Stimulated activated CD4-positive, alpha-beta T cell treated with anti-CD3 and anti-CD28 coated beads, TNF-alpha, amount 100 ng/mL, for 24 hours (primary cell): ENCODE data around the gene MTX3.

ENCODE experiments used
- DNase-seq, 3 experiments: peaks; one replicate each; pipeline ENCODE4 v3.0.0-alpha.2; 2020; ENCODE audit warnings: low read depth in 3 of 3

The MTX3 gene

DNA sequence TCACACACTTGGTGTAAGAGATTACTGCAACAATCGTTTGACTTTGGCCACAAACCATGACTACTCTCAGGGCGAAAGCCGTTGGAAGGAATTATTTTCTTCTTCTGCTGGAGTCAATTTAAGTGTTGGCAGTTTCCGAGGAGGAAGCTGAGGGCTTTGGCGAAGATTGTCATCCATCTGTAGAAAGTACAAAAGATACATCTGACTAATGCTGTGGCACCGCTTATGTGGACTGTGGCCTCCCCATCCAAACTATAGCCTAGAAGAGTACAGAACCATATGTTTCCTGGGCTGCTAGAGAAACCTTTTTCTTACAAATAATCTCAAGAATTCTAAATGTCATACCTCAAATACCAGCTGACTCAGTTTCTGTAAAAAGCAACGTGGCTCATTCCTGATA is 7.4 kb downstream of the MTX3 start:
- no peak for DNase-seq

DNA sequence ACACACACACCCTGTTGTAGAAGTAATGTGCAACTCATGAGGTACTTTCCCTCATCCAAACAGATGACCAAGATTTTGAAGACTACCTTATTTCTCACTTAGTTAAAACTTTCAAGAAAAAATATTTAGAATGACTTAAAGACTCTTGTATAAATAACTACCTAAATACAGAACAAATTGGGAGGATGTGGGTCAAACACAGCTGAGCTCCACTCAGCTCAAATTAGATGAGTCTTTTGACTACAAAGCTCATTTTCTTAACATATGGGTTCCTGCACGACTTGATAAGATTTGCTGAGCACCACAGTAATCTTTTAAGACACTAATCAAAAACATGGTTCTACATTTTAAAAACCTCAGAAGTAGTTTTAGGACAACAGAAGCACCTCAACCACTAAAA is 8.9 kb downstream of the MTX3 start:
- no peak for DNase-seq

- no peak for DNase-seq
Observed at GRCh38 chr5:79976759-79977515, 14.1 kb downstream of the MTX3 start.

DNA sequence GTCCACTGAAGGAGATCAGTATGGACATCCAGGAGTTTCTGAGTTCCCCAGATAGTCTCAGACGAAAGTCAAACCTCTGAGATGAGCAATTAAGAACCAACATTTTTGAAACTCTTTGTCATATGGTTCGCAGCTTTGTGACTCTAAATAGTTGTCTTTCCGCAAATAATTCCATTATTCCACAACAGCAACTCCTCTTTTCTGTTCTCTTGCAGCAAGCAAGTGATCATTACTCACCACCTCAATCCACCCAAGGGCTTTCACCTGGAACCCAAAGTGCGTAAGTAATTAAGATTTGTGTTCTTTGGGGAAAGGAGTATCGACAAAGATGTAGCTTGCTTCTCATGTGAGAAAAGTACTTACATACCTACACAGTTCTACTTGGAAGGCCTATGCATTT is 15.6 kb downstream of the MTX3 start:
- no peak for DNase-seq

DNA sequence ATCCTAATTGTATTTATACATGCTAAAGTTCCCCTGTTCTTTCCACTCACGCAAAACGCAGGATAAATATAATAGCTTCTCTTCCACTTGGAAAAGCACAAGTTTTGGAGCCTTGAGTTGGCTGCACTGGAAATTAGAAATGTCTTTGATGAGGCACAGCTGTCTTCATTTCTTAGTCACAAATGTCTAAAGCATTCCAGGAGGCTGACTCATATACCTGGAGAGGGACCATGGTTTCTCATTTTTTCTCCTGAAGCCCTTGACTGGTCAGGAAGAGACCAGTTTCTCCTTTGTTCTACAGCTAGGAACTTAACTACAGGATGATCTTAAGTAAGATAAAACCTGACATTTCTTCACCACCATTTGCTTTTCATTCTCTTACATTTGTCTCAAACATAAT is 16.2 kb downstream of the MTX3 start:
- DNase-seq, result no peak

- no peak for DNase-seq
Observed at GRCh38 chr5:79973996-79974395, 17.1 kb downstream of the MTX3 start.

DNA sequence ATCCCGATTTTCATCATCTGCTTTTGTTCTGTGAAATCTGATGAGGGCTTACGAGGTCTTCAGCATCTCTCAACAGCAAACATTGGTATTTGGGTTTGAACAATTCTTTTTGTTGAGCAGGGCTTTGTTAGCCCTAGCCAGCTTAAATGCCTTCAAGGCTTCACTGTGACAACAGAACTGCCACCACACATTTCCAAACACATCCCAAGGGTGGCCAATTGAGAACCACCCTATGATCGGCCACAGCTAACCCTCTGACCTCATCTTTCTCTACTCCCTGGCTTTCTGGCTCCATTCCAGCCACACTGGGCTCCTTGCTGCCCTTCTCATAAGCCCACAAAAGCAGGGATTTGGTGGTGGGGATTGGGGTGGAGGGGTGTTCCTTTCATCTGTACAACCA is 17.6 kb downstream of the MTX3 start:
- DNase-seq, result no peak

GRCh38 chr5:79971156-79971555 is 19.9 kb downstream of the MTX3 start:
- DNase-seq, result no peak

GRCh38 chr5:79966448-79966847 is 24.6 kb downstream of the MTX3 start:
- DNase-seq, result no peak

GRCh38 chr5:79964136-79964535 is 26.9 kb downstream of the MTX3 start:
- DNase-seq, result no peak

DNA sequence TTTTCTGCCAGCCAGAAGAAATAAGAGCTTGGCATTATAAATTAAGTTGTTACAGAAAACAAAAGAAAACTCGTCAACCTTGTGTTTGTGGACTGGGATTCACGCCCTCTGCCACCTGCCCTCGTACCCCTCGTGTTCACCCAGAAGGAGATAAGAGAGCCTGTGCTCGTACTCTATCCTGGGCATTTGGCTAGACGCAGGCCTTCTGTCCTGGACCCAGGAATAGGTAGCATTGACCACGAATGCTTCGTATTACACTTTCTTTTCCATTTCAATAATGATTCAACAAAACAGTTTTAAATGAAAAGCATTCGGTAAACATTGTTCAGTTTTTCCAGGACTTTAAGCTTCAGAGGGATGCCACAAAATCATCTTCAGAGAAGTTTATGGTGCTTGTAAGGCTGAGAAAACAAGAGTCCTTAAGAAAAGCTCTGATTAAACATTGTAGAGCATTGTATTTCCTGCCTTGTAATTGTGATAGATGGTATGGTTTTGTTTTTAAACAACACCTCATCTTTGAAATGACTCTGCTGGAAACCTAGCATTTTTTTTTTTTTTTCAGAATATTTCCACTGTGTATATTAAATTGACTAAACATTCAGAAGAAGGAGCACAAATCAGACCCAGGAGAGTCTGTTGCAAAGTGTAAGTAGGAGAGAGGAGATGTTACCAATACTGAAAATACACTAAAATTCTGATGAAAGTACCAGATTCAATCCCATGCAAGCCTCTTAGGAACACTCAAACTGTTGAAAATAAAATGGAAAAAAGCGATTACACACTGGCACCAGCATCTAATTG is 27.6 kb downstream of the MTX3 start:
- DNase-seq, result no peak

DNA sequence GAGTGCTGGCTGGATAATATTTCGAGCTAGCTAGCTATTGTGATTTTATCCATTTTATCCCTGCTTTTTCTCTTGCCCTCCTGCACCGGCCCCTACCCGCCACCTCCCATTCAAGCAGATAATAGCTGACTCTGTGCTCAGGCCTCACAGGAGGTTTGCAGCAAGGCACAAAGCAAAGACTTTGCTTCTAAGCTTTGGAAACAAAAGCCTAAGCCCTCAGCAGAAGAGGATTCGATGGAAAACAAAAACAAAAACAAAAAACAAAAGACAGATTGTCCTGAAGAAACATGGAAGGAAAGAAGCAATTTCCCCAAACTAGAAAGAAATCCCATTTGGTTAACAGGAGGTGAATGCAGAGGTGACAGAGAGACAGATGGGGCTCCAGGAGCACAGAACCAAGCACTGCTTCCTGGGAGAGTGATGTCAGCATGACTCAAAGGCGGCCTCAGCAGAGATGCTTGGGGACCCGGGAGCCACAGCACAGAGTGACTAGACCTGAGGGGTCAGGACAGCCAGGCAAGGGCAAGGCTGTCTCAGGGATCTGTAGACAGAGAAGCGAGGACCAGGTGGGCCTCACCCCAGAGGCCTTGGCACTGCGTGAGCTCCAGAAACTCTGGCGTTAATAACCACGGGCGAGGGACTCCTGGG is 28.4 kb downstream of the MTX3 start:
- peak in 1 of 3 experiments; percentile 42 for DNase-seq

GRCh38 chr5:79961716-79962574 is 29.1 kb downstream of the MTX3 start:
- DNase-seq, result no peak

GRCh38 chr5:79959407-79959806 is 31.7 kb downstream of the MTX3 start:
- DNase-seq, result no peak

DNA sequence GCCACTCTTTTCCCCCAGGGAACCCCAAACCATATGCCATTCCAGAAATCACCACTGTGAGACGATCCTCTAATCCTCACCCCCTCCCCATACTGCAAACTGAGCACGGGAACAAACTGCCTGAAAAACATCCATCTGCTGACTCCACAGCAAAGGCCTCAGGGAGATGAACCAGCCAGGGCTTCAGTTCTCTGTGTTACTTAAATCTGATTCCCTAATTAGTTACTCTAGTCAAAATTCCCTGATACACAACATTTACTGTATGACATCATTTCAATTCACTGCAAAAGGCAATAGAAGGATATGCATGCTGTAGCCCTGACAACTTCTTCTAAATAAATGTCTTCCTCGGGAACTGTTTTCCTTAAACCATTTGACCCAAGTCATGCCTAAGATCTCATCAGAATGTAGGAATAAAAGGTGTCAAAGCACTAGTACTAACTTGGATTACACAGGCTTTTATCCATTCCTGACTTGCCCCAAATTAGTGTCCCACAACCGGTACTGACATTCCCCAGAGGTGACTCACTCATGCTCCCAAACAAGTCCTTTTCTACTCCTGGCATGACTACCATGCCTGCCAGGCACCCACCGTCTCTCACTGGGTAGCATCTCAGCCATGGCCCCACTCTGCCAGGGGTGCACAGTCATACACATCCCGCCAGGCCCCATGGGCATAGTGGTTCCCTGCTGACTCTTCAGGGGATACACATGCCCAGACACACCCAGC is 35.0 kb downstream of the MTX3 start:
- no peak for DNase-seq

GRCh38 chr5:79955356-79955895 is 35.6 kb downstream of the MTX3 start:
- no peak for DNase-seq

- no peak for DNase-seq
Observed at GRCh38 chr5:79954620-79955019, 36.4 kb downstream of the MTX3 start.

GRCh38 chr5:79947567-79947966 is 43.5 kb downstream of the MTX3 start:
- DNase-seq, result no peak

GRCh38 chr5:79938468-79938867 is 52.6 kb downstream of the MTX3 start:
- DNase-seq, result no peak

- no peak for DNase-seq
Observed at GRCh38 chr5:79936646-79937216, 54.3 kb downstream of the MTX3 start.
